OCI-LY7 (cell line): ENCODE results near the gene GALNT11.
"Not testable (repeated sequence)": the region's sequence is repeated elsewhere in the genome, so short reads cannot be mapped to it uniquely, and the experiment has no call there.

Experiments
- CTCF ChIP-seq: fragments of 200-600 bp; sonication (generic); conservative IDR thresholded peaks from 2 replicates; pipeline ENCODE4 v1.5.1; 2014; ENCODE audit warnings: mild to moderate bottlenecking, antibody characterized with exemption, low read length, moderate library complexity, mixed read lengths
- EZH2phosphoT487 ChIP-seq: fragments of 200-600 bp; sonication (generic); IDR thresholded peaks from 2 replicates; pipeline ENCODE4 v1.6.1; 2018; ENCODE audit warnings: low read depth, borderline replicate concordance, mild to moderate bottlenecking, mixed run types, antibody characterized with exemption, low read length, moderate library complexity, mixed read lengths

- not testable (repeated sequence) for TF ChIP-seq CTCF, EZH2phosphoT487
These were observed 5.2 kb downstream of the GALNT11 start for GRCh38 chr7:152030639-152031038.
